CD14-positive monocyte (primary cell): ENCODE results near the gene MAP3K3. TPM values are rescaled to one million over a fixed set of nuclear protein-coding genes. Genes with fewer than 3 reads are reported as not detected.
A peak's percentile ranks its signal among the peaks of the same experiment; 100 is the strongest.

Source experiments
- DNase-seq, 3 donors: peaks; one replicate each; pipeline ENCODE4 v3.0.0-alpha.2; 2011 to 2022
- H2AFZ ChIP-seq: 2 replicates; pipeline ENCODE4 v1.6.0; 2012; ENCODE audit warnings: mild to moderate bottlenecking, low read depth, low read length, inconsistent platforms; ENCODE audit not compliant: insufficient read depth, poor library complexity, severe bottlenecking
- H3K27ac ChIP-seq, 2 donors: 1 replicate in 1 of 2; 2 replicates in 1 of 2; pipeline ENCODE4 v1.5.1; 2012 to 2013; ENCODE audit warnings: low read length in 2 of 2, control low read depth in 1 of 2, inconsistent platforms in 1 of 2, low read depth in 1 of 2, mild to moderate bottlenecking in 1 of 2
- H3K27me3 ChIP-seq, 2 donors: one replicate each; pipeline versions ENCODE4 v1.6.0 to v1.6.1; 2011 to 2013; ENCODE audit warnings: low read length in 2 of 2; ENCODE audit not compliant: control insufficient read depth in 2 of 2, insufficient read depth in 2 of 2
- H3K36me3 ChIP-seq, 2 donors: replicated peaks in 1 of 2; 1 replicate in 1 of 2; 2 replicates in 1 of 2; pipeline versions ENCODE4 v1.5.1 to v1.6.1; 2012 to 2013; ENCODE audit warnings: low read length in 2 of 2, control low read depth in 1 of 2, inconsistent platforms in 1 of 2, mild to moderate bottlenecking in 1 of 2; ENCODE audit not compliant: insufficient read depth in 2 of 2, control insufficient read depth in 1 of 2
- H3K4me1 ChIP-seq, 2 donors: 1 replicate in 1 of 2; 2 replicates in 1 of 2; pipeline versions ENCODE4 v1.5.1 to v1.6.1; 2012 to 2013; ENCODE audit warnings: low read length in 2 of 2, control low read depth in 1 of 2, inconsistent platforms in 1 of 2, mild to moderate bottlenecking in 1 of 2, moderate library complexity in 1 of 2; ENCODE audit not compliant: insufficient read depth in 2 of 2, control insufficient read depth in 1 of 2
- H3K4me2 ChIP-seq: replicated peaks from 2 replicates; pipeline ENCODE3; 2012; ENCODE audit warnings: low read length, moderate library complexity, mild to moderate bottlenecking; ENCODE audit not compliant: poor library complexity, severe bottlenecking; ENCODE audit errors: extremely low read depth
- H3K4me3 ChIP-seq, 3 experiments: fragments of 200-600 bp in 1 of 3; sonication (generic) in 1 of 3; replicated peaks in 1 of 3; 1 replicate in 2 of 3; 2 replicates in 1 of 3; pipeline ENCODE4 v1.5.1; 2011 to 2013; ENCODE audit warnings: low read length in 3 of 3, mild to moderate bottlenecking in 3 of 3, control low read depth in 2 of 3, low read depth in 2 of 3, inconsistent platforms in 1 of 3, moderate library complexity in 1 of 3
- H3K79me2 ChIP-seq: 2 replicates; pipeline ENCODE4 v1.6.0; 2012; ENCODE audit warnings: mild to moderate bottlenecking, control low read depth, inconsistent platforms, low read length, moderate library complexity; ENCODE audit not compliant: insufficient read depth
- H3K9ac ChIP-seq: 2 replicates; pipeline ENCODE4 v1.6.0; 2017; ENCODE audit warnings: low read length, mild to moderate bottlenecking; ENCODE audit not compliant: insufficient read depth, poor library complexity, severe bottlenecking
- H3K9me3 ChIP-seq, 2 donors: replicated peaks in 1 of 2; 1 replicate in 1 of 2; 2 replicates in 1 of 2; pipeline versions ENCODE4 v1.5.1 to v1.6.1; 2012 to 2013; ENCODE audit warnings: low read length in 2 of 2, control low read depth in 1 of 2; ENCODE audit not compliant: control insufficient read depth in 1 of 2, insufficient read depth in 1 of 2
- H4K20me1 ChIP-seq: 2 replicates; pipeline ENCODE4 v1.6.0; 2012; ENCODE audit warnings: mild to moderate bottlenecking, low read length, control low read depth, moderate library complexity; ENCODE audit not compliant: insufficient read depth
- H3K27ac Mint-ChIP-seq, 7 donors: one replicate each; pipeline ENCODE4 v1.8.0; 2020; ENCODE audit warnings: mild to moderate bottlenecking in 7 of 7, mixed read lengths in 7 of 7, moderate library complexity in 6 of 7, inconsistent platforms in 2 of 7
- H3K27me3 Mint-ChIP-seq, 3 donors: one replicate each; pipeline ENCODE4 v1.8.0; 2021 to 2022; ENCODE audit warnings: low read depth in 3 of 3, mild to moderate bottlenecking in 3 of 3, mixed read lengths in 3 of 3, moderate library complexity in 3 of 3, inconsistent platforms in 1 of 3
- H3K36me3 Mint-ChIP-seq, 2 donors: one replicate each; pipeline ENCODE4 v1.8.0; 2020; ENCODE audit warnings: mixed read lengths in 2 of 2, inconsistent platforms in 1 of 2, mild to moderate bottlenecking in 1 of 2
- H3K4me1 Mint-ChIP-seq: one replicate; pipeline ENCODE4 v1.8.0; 2020; ENCODE audit warnings: mild to moderate bottlenecking, mixed read lengths
- H3K4me3 Mint-ChIP-seq, 2 donors: one replicate each; pipeline ENCODE4 v1.8.0; 2020; ENCODE audit warnings: mild to moderate bottlenecking in 2 of 2, mixed read lengths in 2 of 2, moderate library complexity in 1 of 2
- H3K9me3 Mint-ChIP-seq, 7 donors: one replicate each; pipeline ENCODE4 v1.8.0; 2020 to 2022; ENCODE audit warnings: mixed read lengths in 7 of 7, mild to moderate bottlenecking in 6 of 7, moderate library complexity in 6 of 7, inconsistent platforms in 2 of 7
- WGBS: methylation state at CpG from one replicate; pipeline ENCODE4 v1.1.5; 2013; ENCODE audit warnings: missing lambda C conversion rate; ENCODE audit not compliant: insufficient coverage; 5-methylcytosine and 5-hydroxymethylcytosine counted together
- intact Hi-C, 2 donors: fragments of 100-400 bp; cut with micrococcal nuclease; formaldehyde crosslinking; loops; one replicate each; pipeline versions ENCODE4 v1.15.0 to v1.15.1; 2023
- polyA plus RNA-seq, 3 donors: library from polyadenylated mRNA; depleted of rRNA in 1 of 3; unstranded in 2 of 3; stranded (reverse) in 1 of 3; fragments of 300-500 nt in 2 of 3; fragments of >200 nt in 1 of 3; fragmentation: Illumina TruSeq in 2 of 3; gene quantifications; 1 replicate in 2 of 3; 2 replicates in 1 of 3; pipeline ENCODE4 v1.2.3, GENCODE V29; 2012 to 2021
- TF ChIP-seq, protein P1 (sequence below): fragments of 200-600 bp; IDR thresholded peaks from one replicate; pipeline ENCODE4 v1.8.0; 2022; ENCODE audit warnings: antibody characterized with exemption, mild to moderate bottlenecking

MAP3K3 gene
- polyA plus RNA-seq, 3 donors: 52.2 to 219 (median 63.6) TPM

DNA sequence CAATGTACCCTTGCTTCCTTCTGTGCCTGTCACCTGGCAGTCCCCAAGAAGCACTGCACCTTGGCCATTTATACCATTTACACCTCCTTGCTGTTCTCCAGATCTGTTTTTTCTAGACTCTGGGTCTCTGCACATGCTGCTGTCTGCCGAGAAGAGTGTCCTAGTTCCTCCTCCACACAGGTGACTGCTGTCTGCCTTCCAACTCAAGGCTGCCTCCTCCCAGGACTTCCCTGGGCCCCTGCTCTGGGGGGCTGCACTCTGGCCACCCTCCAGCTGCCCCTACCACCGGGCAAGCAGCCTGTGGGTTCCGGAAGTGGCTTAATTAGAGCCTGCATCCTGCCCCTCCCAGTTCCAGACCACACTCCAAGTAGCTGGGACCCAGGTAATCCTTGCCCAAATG, 83.4 kb downstream of the MAP3K3 start:
- peaks cover 48% of the 10 kb centered on the region for H4K20me1 ChIP-seq
- H3K9me3 ChIP-seq: no peaks in the 10 kb centered on the region
- no peaks in the 10 kb centered on the region for H3K27me3 ChIP-seq
- no peak overlapping the region for H3K4me3 ChIP-seq
- no peak overlapping the region for H3K4me3 Mint-ChIP-seq
- no peak overlapping the region for H3K4me2 ChIP-seq
- peaks cover 30 to 67% of the 10 kb centered on the region in 2 donors for H3K36me3 ChIP-seq
- H3K27ac ChIP-seq: peak overlapping the region in 1 of 2 donors; percentile 18
- peaks cover 29% of the 10 kb centered on the region for H3K79me2 ChIP-seq
- peak overlapping the region in 3 of 7 donors; percentile 61 to 82 (median 76) for H3K27ac Mint-ChIP-seq
- peaks cover 44% of the 10 kb centered on the region for H3K4me1 Mint-ChIP-seq
- H2AFZ ChIP-seq: no peak overlapping the region
- no peak for DNase-seq
- intact Hi-C loops: no loop called here
- TF ChIP-seq, protein P1, sequence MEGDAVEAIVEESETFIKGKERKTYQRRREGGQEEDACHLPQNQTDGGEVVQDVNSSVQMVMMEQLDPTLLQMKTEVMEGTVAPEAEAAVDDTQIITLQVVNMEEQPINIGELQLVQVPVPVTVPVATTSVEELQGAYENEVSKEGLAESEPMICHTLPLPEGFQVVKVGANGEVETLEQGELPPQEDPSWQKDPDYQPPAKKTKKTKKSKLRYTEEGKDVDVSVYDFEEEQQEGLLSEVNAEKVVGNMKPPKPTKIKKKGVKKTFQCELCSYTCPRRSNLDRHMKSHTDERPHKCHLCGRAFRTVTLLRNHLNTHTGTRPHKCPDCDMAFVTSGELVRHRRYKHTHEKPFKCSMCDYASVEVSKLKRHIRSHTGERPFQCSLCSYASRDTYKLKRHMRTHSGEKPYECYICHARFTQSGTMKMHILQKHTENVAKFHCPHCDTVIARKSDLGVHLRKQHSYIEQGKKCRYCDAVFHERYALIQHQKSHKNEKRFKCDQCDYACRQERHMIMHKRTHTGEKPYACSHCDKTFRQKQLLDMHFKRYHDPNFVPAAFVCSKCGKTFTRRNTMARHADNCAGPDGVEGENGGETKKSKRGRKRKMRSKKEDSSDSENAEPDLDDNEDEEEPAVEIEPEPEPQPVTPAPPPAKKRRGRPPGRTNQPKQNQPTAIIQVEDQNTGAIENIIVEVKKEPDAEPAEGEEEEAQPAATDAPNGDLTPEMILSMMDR: no peak
- H3K9ac ChIP-seq: no peak overlapping the region
- H3K36me3 Mint-ChIP-seq: peaks cover 51 to 64% of the 10 kb centered on the region in 2 donors
- peaks cover 36 to 39% of the 10 kb centered on the region in 2 donors for H3K4me1 ChIP-seq
- 10% methylated on average over 2 of the region's 3 CpGs for WGBS
- peaks cover 0 to 2% (median 0%) of the 10 kb centered on the region in 7 donors for H3K9me3 Mint-ChIP-seq
- H3K27me3 Mint-ChIP-seq: no peaks in the 10 kb centered on the region

DNA sequence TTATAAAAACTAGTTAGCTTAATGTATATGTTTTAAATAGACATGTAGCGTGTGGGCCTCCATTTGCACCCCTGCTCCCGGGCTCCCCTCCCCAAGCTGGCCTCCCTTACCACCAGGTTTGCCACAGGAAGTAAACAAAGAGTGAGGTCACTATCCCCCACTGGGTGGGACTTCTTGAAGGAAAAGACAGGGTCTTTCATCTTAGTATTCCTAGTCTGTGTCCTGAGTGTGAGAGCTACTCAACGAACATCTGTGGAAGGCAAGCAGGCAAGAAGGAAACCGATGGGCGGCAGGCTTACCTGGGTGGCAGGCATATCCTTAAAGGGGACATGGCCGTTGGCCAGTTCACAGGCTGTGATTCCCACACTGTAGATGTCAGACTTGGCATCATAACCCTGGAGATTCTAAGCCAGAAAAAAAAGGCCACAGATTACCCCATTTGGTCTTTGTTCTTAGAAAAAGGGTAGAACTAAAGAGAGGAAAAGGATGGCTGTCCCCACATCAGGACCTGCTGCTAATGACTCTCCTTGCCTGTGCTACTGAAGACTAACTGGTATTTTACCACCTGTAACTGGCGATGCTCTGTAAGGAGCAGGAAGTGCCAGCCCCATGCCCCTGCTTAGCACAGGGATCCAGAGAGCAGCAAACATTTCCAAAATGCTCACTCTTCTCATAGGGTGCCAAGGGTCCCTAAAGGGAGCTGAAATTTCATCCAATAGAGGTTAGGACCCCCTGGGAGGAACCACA, 84.3 kb downstream of the MAP3K3 start:
- Histone ChIP-seq H3K27ac (no peak overlapping the region), H3K4me3 (no peak overlapping the region), H3K9me3 (no peaks in the 10 kb centered on the region), H4K20me1 (peaks cover 48% of the 10 kb centered on the region), H3K4me1 (peaks cover 28 to 31% of the 10 kb centered on the region in 2 donors), H3K36me3 (peaks cover 32 to 76% of the 10 kb centered on the region in 2 donors), H3K79me2 (peaks cover 21% of the 10 kb centered on the region), H3K4me2 (no peak overlapping the region), H3K9ac (no peak overlapping the region), H3K27me3 (no peaks in the 10 kb centered on the region), H2AFZ (no peak overlapping the region)
- no peak for DNase-seq
- H3K4me3 Mint-ChIP-seq: no peak overlapping the region
- intact Hi-C loops: no loop called here
- peaks cover 0 to 2% (median 0%) of the 10 kb centered on the region in 7 donors for H3K9me3 Mint-ChIP-seq
- WGBS: 80% methylated on average over 4 of the region's 7 CpGs
- no peaks in the 10 kb centered on the region for H3K27me3 Mint-ChIP-seq
- H3K36me3 Mint-ChIP-seq: peaks cover 53 to 67% of the 10 kb centered on the region in 2 donors
- H3K4me1 Mint-ChIP-seq: peaks cover 39% of the 10 kb centered on the region
- TF ChIP-seq, protein P1: no peak
- H3K27ac Mint-ChIP-seq: peak overlapping the region in 4 of 7 donors; percentile 8 to 58 (median 38)
